ENCODE measurements around the gene ACAT2.

- no peak for TF ChIP-seq CTCF (tag by site-specific recombination; IDR thresholded peaks at IDR 0.05)
- no peak for TF ChIP-seq ZFP37 (tag by site-specific recombination; IDR thresholded peaks at IDR 0.05)
- no peak for TF ChIP-seq ZNF768 (tag by site-specific recombination; IDR thresholded peaks at IDR 0.05)
- no peak for TF ChIP-seq ZNF660 (tag by site-specific recombination; IDR thresholded peaks at IDR 0.05)
Measured at GRCh38 chr6:159828074-159828473, 66.2 kb downstream of the ACAT2 start.
